Measurements from ENCODE around the gene OR6X1.

OR6X1 gene, protein sequence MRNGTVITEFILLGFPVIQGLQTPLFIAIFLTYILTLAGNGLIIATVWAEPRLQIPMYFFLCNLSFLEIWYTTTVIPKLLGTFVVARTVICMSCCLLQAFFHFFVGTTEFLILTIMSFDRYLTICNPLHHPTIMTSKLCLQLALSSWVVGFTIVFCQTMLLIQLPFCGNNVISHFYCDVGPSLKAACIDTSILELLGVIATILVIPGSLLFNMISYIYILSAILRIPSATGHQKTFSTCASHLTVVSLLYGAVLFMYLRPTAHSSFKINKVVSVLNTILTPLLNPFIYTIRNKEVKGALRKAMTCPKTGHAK

DNA sequence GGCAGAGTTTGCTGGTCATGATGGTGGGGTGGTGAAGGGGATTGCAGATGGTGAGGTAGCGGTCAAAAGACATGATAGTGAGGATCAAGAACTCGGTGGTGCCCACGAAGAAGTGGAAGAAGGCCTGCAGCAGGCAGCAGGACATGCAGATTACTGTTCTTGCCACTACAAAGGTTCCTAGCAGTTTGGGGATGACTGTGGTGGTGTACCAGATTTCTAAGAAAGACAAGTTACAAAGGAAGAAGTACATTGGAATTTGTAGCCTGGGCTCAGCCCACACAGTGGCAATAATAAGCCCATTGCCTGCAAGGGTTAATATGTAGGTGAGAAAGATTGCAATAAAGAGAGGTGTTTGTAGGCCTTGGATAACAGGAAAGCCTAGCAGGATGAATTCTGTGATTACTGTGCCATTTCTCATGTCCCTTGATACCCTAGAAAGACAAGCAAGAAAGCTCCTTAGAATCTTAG lies at the start of gene OR6X1:
OR6X1 (minus strand) TSS at position 418 of the 468 bp plus-strand sequence; CDS start at position 418, 0 bp downstream.
- no peak for DNase-seq

DNA sequence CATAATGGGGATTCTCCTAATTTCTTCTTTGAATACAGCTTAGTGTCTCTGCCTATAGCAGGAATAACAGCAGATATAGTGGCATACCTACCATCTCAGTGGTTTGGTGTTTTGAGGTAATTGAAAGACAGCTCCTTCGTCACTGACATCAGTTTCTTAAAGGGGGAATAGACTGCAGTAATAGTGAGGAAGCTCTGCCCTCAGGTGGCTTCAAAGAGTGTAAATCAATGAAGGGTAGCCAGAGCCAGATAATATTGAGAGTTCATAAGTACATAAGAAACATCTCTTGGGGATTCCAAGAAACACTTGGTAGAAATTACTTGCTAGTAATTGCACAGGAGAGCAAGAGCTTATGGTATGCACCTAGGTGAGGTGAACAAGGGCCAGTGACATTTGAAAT lies 47.4 kb upstream of the OR6X1 start:
- no peak for DNase-seq

DNA sequence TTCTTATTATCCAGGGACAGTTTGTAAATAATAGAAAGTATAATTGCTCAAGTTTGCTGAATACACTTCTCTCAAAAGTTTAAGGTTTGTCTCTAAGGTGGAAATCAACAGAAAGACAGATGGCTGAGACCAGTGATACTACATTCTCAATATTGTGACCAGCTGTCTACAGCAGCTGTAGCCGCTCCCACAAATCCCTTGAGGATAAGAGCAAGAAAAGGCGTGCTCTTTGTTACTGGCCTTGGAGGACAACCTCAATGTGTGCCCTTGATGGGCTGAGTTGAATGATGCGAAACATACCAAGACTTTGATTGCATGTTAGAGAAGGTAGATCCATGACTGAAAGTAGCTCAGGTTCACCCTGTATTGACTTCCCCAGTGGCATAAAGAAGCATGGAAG lies 45.7 kb upstream of the OR6X1 start:
- DNase-seq, result no peak

DNA sequence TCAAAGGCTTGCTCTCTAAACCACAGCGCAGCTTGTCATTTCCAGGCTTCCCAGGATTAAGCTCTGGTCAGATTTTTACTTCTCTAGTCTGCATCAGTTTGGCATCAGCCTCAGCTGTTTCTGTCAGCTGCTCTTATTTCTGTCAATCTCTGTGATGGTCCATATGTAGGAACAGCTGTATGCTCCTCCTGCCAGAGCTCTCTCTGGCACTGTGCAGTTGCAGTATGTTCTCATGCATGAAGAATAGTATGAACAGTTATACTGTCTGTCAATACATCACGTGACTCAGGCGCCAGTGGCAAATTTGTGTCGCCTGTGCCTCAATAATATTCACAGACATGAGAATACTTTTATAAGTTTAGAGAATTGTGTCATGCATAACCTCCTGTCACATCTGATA lies 45.1 kb upstream of the OR6X1 start:
- no peak for DNase-seq

DNA sequence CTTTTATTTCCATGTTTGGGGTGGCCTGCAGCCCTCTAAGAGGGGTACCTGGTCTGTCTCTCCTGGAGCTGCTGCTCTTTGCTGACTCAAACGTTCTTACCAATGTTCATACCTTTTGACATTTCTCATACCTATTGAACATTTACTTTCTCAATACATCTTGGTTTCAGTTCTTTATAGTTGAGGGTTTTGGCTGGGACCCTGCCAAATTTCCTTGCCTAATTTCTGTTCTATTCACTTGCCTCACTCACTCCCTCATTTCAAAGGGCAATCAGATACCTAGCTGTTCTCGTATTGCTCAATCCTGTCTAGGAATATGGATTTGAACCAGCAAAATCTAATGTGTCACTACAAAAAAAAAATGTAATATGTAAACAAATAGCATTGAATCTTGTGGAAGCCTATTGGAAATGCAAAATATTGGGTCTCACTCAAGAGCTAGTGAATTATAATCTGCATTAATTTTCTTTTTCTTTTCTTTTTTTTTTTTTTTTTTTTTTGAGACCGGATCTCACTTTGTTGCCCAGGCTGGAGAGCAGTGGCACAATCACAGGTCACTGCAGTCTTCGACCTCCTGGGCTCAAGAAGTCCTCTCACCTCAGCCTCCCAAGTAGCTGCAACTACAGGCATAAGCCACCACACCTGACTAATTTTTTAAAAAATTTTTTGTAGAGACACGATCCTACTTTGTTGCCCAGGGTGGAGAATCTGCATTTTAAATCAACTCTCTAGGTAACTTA lies 44.4 kb upstream of the OR6X1 start:
- no peak for DNase-seq

DNA sequence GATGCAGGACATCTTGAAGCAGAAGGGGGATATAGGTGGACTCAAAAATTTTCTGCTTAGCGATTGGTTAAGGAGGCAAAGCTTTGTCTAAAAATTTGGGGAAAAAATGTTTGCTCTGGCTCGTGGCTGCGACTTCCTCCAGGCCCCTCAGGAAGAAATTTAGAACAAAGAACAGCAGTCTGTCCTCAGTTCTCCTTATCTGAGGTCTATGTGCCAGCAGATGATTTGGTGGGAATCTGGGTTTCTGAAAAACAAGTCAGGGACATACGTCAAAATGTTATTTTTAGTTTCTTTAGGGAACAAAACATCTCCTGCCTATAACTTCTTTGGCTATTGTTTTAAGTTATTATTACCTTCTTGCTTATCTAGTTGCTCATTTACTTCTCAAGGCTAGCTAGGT lies 43.8 kb upstream of the OR6X1 start:
- no peak for DNase-seq

DNA sequence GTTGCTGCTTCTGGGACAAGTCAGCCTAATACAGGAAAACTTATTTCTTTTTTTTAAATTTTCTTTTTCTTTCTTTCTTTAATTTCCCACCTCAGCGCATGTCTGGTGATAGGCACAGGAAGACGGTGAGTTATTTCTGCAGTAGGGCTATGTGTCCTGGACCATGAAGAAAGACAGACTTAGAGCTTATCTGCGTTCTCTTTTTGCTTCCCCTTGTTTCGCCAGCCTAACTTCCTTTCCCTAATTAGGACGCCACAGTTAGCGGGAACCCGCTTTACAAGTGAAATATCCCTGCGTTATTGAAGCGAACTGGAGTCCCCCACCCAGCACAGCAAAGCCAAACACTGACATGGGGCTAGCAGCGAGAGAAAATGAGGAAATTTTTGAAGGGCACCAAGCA lies 43.2 kb upstream of the OR6X1 start:
- DNase-seq, result no peak

DNA sequence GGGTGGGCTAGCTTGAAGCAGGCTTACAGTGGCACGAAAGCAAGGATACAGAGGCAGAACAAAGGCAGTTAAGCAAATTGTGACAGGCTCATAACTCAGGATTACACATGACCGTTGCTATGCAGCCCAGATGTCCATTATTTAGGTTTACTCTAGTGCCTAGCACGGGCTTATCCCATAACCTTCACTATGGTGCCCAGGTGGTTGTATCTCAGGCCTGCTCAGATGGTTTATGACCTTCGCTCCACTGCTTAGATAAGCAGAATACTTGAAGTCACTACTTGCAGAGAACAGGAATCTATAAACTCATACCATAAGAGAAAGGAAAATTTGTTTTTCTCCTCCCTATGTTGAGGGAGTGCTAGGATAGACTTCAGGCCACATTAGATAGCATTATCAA lies 42.8 kb upstream of the OR6X1 start:
- DNase-seq, result no peak

DNA sequence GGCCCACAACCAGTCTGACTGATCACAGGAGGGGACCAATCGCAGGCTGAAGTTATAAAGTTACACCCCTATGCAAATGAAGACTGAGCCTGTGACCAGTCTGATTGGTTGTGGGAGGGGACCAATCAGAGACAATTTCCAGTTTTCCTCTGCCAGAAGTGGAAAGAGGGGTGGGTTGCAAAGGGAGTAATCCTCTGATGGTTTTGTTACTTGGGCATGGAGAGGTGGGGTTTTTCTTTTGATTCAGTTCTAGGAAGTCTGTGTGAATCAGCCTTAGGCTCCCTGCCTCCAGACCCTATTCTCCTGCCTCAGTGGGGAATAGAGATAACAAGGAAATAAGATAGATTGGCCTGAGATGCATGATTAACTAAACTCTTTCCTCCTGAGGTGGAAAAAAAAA lies 41.9 kb upstream of the OR6X1 start:
- no peak for DNase-seq

DNA sequence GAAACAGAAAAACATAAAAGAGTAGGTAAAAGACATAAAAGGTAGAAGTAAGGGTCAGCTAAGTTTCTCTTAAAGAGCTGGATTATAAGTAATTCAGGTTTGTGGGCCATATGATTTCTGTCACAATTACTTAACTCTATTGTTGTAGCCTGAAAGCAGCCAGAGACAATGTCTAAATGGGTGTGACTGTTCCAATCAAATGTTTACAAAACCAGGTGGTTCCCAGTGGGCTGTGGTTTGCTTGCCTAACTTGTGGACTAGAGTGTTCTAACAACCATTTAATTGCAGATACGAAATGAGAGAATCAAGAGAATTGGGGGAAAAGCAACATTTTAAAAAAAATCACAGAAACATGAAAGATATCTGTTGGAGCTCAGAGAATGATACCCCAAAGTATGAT lies 29.2 kb upstream of the OR6X1 start:
- no peak for DNase-seq

DNA sequence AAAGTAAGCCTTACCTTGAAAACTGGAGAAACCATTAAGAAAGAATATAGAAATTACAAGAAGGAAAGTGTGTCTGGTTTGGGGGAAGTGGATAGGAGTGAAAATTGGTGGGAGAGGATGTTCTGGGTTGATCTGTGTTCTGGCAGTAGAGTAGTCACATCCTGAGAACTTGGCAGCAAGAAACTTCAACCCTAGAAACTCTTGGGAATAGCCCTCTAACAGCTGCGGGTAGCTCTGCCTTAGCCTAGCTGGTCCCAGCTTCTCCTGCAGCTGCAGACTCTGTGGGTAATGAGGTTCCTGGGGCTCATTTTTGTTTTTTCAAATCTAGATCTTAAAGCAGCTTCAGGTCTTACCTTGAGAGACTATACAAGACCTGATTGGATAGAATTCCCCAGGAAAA lies 24.2 kb upstream of the OR6X1 start:
- DNase-seq, result no peak

DNA sequence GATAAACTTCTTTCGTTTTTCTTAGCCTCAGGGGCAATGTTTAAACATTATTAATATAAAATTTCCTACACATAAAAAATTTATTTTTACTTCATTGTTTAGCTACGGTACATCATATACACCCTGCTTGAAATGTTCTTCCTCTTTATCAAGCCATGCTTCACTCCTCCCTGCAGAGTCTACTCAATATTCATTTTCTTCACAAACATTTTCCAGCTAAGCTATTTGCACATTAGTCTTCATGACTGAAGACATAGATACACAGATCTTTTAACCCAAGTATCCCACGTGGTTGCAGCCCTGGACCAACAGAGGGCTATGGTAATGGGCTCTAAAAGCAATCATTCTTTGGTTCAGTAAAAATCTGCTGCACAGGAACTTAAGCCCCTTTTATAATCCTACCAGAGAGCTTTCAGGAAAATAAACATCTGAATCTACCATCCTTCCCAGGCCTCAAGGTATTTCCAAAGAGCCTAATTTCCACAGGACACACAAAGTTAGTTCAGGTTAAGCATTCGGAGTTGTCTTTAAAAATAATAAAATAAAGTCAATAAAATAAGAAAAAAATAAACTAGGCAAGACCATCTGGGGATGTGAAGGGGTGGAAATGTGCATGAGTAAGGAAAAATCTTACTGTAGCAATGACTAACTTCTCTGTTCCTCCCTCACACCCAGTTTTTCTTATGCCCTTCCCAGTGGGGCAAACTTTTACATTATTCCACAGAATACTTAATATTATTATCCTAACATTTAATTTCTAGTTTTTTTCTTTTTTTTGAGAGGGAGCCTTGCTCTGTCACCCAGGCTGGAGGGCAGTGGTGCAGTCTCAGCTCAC lies 21.6 kb upstream of the OR6X1 start:
- no peak for DNase-seq

DNA sequence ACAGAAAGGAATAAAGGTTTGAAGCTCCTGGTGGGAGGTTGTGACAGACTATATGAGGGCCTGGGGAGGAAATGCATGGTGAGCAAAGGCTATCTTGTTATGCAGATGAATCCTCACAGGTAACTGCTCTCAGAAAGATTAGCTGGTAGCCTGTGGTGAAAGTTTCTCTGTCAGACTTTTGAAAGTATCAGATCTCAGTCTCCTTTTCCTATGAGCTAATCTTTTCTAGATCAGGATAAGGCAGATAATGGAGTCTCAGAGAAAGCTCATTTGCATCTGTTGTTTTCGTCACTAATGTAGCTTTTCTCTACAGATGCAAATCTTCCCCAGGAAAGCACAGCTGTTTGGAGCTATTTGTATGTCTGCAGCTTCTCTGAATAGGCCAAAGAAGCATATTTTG lies 21.0 kb upstream of the OR6X1 start:
- no peak for DNase-seq

DNA sequence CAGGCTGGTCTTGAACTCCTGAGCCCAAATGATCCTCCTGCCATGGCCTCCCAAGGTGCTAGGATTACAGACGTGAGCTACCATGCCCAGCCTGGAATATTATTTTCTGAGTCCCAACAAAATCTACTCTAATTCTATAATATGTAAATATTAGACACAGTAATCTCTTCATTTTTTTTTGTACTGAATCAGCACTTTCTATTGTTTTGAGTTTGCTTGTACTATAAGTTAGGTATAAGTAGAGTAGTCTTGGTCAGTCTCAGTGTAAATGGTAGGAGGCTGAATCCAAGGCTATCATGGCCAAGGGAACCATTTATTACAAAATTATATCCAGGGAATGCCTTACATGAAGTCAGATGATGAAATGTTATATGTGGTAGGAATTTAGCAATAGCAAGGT lies 19.6 kb upstream of the OR6X1 start:
- no peak for DNase-seq

DNA sequence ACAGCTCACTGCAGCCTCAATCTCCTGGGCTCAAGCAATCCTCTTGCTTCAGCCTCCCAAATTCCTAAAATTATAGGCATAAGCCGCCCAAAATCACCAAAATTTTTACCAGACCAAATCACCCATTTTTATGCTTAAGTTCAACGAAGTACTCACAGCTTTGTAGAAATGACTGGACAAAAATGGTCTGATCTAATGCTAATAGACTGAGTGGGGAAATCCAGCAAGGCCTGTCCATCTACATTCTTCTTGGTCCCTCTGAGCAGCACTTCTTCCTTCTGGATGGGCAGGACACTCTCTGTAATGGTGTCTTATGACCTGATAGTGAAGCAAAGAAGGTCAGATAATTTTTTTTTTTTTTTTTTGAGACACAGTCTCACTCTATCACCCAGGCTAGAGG lies 18.7 kb upstream of the OR6X1 start:
- DNase-seq, result no peak

DNA sequence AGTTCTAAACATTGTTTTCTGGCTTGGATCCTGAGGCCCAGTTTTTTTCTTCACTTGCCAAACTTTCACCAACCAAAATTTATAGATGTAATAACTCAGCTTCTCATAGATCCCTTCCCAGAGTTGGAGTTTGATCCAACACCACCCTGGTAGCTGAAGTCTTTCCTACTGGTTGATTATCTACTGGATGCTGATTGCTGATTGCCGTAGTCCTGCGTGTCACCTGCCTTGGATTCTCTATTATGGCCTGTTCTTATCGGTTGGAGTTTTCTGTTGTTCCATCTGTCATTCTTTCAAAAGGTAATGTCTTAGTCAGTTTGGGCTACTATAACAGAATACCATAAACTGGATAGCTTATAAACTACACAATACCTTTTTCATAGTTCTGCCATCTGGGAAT lies 17.3 kb upstream of the OR6X1 start:
- no peak for DNase-seq

DNA sequence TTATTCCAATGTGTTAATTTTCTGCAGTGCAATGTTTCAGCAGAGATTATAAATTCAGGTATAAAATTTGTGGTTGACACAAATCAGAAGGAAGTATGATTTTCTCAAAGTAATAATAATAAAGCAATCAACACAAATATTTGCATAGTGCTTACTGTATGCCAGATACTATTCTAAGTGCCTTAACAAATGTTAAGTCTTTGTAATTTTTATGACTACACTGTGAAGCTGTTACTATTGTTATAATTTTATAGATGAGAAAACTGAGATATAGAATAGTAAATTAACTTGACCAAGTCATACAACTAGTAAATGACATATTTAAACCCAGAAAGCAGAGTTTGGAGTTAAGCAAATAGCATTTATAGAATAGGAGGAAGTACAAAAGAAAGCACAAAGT lies 16.4 kb upstream of the OR6X1 start:
- DNase-seq, result no peak

DNA sequence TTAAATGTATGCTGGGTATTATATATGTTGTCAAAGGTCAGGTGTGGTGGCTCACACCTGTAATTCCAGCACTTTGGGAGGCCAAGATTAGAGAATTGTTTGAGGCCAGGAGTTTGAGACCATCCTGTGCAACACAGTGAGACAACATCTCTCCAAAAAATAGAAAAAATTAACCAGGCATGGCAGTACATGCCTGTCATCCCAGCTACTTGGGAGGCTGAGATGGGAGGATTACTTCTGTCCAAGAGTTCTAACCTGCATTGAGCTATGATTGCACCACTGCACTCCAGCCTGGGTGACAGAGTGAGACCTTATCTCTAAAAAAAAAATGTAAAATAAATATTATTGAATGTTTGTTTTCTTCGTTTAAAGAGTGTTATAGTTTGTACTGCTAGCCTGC lies 11.3 kb upstream of the OR6X1 start:
- no peak for DNase-seq

DNA sequence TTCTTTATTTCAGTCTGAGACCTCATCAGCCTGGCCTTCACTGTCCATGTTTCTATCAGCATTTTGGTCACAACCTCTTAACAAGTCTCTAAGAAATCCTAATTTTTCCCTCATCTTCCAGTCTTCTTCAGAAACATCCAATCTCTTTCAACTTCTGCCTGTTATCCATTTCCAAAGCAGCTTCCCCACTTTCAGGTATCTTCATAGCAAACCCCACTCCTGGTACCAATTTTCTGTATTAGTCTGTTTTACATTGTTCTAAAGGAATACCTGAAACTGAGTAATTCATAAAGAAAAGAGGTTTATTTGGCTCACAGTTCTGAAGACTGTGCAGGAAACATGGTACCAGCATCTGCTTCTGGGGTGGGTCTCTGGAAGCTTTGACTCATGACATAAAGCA lies 8.1 kb upstream of the OR6X1 start:
- no peak for DNase-seq

DNA sequence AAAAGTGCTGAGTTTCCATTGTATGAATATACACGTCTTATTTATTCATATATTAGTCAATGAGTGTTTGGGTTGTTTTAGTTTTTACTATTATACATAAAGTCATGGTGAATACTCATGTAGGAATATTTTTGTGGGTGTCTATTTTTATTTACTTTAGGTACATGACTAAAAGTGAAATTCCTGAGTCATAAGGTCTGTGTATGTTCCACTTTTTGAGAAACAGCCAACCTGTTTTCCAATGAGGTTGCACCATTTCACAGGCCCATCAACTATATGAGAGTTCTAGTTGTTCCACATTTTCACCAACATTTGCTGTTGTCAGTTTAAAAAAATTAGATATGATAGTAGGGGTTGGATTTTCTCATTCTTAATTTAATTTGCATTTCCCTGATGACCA lies 6.6 kb upstream of the OR6X1 start:
- DNase-seq, result no peak

DNA sequence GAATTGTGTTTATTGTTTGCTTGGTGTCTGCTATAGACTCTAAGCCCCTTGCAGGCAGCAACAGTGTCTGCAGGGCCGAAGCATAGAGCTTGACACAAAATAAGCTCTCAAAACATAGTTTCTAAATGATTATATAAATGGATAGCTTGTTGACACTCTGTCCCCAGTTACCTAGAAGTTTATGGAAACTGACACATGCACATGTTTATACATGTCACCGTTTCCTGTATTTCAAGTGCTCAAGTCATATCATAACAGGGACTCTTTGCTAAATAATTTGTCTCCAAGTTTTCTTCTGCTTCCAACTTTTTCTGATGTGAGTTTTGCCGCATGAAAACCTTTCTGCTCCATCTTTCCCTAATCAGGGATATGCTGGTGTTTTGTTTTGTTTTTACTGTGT lies 3.7 kb upstream of the OR6X1 start:
- no peak for DNase-seq

DNA sequence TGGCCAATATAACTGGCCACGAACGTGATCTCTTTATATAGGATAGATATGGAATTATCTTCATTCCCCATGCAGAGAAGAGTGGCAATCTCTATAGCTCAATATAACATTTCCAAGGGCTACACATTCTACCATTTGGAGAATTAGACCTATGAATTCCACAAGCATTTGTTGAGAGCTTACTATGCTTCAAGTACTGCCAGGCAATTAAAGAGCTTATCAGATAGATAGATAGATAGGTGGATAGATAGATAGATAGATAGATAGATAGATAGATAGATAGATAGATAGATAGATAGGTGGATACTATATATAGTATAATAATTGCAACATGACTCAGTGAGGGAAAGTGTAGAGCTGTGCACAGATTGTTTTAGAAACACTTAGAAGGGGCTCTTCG lies 1.5 kb upstream of the OR6X1 start:
- DNase-seq, result no peak

DNA sequence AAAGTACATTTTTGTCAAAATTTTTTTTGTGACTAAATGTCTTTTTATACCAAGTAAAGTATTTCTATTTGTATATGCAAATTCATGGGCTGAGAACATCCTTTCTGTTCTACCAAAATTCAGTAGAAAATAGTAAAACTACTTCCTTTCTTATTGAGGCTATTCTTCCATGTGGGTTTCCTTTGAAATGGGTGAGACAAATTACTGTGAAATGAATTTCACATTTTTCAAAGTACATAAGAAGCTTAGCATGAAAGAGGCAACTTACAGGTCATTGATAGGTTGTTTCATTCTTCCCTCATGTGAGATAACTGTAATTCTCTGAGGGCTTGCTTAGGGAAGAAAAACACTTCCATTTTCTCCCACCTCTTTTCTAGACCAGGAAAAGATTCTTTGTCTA lies 1.0 kb upstream of the OR6X1 start:
- no peak for DNase-seq

DNA sequence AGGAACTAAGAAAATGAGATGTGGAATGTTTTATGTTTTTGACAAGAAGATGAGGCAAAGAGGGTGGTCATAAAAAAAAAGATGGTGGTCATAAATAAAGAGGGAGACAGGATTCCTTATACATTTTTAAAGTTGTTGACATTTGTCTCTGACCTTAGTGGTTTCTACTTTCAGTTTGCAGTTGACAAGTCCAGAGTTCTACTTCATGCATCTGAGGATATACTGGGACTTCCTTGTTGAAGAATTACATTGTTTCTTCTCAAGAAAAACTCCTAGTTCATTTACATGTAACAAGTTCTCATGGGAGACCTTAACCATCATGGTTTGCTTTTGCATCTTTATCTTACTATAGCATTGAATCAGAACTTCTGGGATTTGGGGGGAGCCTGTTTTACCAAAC lies 1.2 kb downstream of the OR6X1 start:
- DNase-seq, result no peak
